Activated T-helper 1 cell treated with Interleukin-2 at 50 U/mL for 16 hours (primary cell): ENCODE data around the gene MARCHF6.
"Not testable (repeated sequence)": the region's sequence is repeated elsewhere in the genome, so short reads cannot be mapped to it uniquely, and the experiment has no call there.

Source experiments
- DNase-seq: peaks from one replicate; pipeline ENCODE4 v3.0.0-alpha.2; 2020; ENCODE audit warnings: low read depth

Gene MARCHF6

GRCh38 chr5:10351919-10352318 lies 1.6 kb upstream of the MARCHF6 start:
- no peak for DNase-seq

- DNase-seq: no peak
Measured at GRCh38 chr5:10352430-10353240, 860 bp upstream of the MARCHF6 start.

- DNase-seq: no peak
Measured at GRCh38 chr5:10354048-10354872, 765 bp downstream of the MARCHF6 start.

- DNase-seq: no peak
Measured at GRCh38 chr5:10355071-10355889, 1.8 kb downstream of the MARCHF6 start.

- no peak for DNase-seq
Measured at GRCh38 chr5:10358999-10359398, 5.5 kb downstream of the MARCHF6 start.

GRCh38 chr5:10360686-10361085 lies 7.2 kb downstream of the MARCHF6 start:
- no peak for DNase-seq

- DNase-seq: no peak
Measured at GRCh38 chr5:10363519-10364185, 10.2 kb downstream of the MARCHF6 start.

GRCh38 chr5:10364186-10364689 lies 10.7 kb downstream of the MARCHF6 start:
- no peak for DNase-seq

GRCh38 chr5:10365782-10366181 lies 12.3 kb downstream of the MARCHF6 start:
- DNase-seq: no peak

GRCh38 chr5:10366310-10367272 lies 13.1 kb downstream of the MARCHF6 start:
- no peak for DNase-seq

- no peak for DNase-seq
Measured at GRCh38 chr5:10367579-10367978, 14.1 kb downstream of the MARCHF6 start.

- no peak for DNase-seq
Measured at GRCh38 chr5:10370931-10371330, 17.4 kb downstream of the MARCHF6 start.

GRCh38 chr5:10371369-10371768 lies 17.9 kb downstream of the MARCHF6 start:
- not testable (repeated sequence) for DNase-seq

GRCh38 chr5:10372726-10373709 lies 19.5 kb downstream of the MARCHF6 start:
- DNase-seq: no peak

GRCh38 chr5:10374046-10375022 lies 20.8 kb downstream of the MARCHF6 start:
- DNase-seq: no peak

GRCh38 chr5:10375146-10375545 lies 21.7 kb downstream of the MARCHF6 start:
- not testable (repeated sequence) for DNase-seq

- DNase-seq: no peak
Measured at GRCh38 chr5:10376544-10376943, 23.0 kb downstream of the MARCHF6 start.

- no peak for DNase-seq
Measured at GRCh38 chr5:10377081-10377480, 23.6 kb downstream of the MARCHF6 start.
